GM12878 (cell line): ENCODE data around the gene CSTA. TPM values are rescaled to one million over a fixed set of nuclear protein-coding genes. Genes with fewer than 3 reads are reported as not detected.

Source experiments
- ATAC-seq: fragments of 200-7000 bp; cut with Tn5 transposase; 3 replicates; pipeline ENCODE4 v1.9.1; 2020; ENCODE audit warnings: mild to moderate bottlenecking, moderate library complexity
- BruUV-seq: library from RNA; stranded (reverse); fragments of 400-500 nt; replicated peaks from 2 replicates; lab custom pipeline; 2021; lab: Mats Ljungman, UMichigan
- CTCF ChIA-PET: fragments of 300-600 bp; sonication (Branson Sonifier 250); formaldehyde crosslinking; extraction: SDS; loops from one replicate; lab custom pipeline; 2021; ENCODE audit warnings: inconsistent platforms; lab: Yijun Ruan, JAX
- POLR2A ChIA-PET: fragments of 350-600 bp; formaldehyde crosslinking; extraction: SDS; loops from one replicate; lab custom pipeline; 2021; ENCODE audit warnings: inconsistent platforms; lab: Charles Lee
- RAD21 ChIA-PET: fragments of 300-600 bp; sonication (Branson Sonifier 250); formaldehyde crosslinking; loops from one replicate; lab custom pipeline; 2023; ENCODE audit warnings: antibody characterized with exemption; ENCODE audit not compliant: unreplicated experiment; lab: Charles Lee
- SMC1A ChIA-PET: fragments of 300-600 bp; sonication (Branson Sonifier 250); formaldehyde crosslinking; loops from one replicate; lab custom pipeline; 2023; ENCODE audit not compliant: unreplicated experiment, uncharacterized antibody; lab: Charles Lee
- DNase-seq: peaks from one replicate; pipeline ENCODE4 v3.0.0-alpha.2; 2011; ENCODE audit warnings: low read depth, low spot score
- FAIRE-seq: peaks from 3 replicates; lab custom pipeline; 2011; peaks lifted over from hg19 to GRCh38; lab: Jason Lieb, UNC
- H2AFZ ChIP-seq: 2 replicates; pipeline ENCODE4 v1.6.0; 2011; ENCODE audit warnings: low read depth, low read length, control low read depth; ENCODE audit not compliant: control insufficient read depth
- H3K27ac ChIP-seq: 2 replicates; pipeline ENCODE4 v1.5.1; 2011; ENCODE audit warnings: control low read depth; ENCODE audit not compliant: control insufficient read depth, insufficient read depth
- H3K27me3 ChIP-seq, 2 experiments: replicated peaks in 1 of 2; 2 replicates each; pipeline versions ENCODE4 v1.6.0 to v1.6.1; 2011; ENCODE audit warnings: low read length in 1 of 2; ENCODE audit not compliant: control insufficient read depth in 2 of 2, insufficient read depth in 2 of 2
- H3K36me3 ChIP-seq, 2 experiments: 2 replicates each; pipeline ENCODE4 v1.5.1; 2011; ENCODE audit warnings: low read length in 1 of 2; ENCODE audit not compliant: control insufficient read depth in 2 of 2, insufficient read depth in 2 of 2
- H3K4me1 ChIP-seq: 2 replicates; pipeline ENCODE4 v1.6.1; 2011; ENCODE audit warnings: mild to moderate bottlenecking, low read length, moderate library complexity, mixed read lengths; ENCODE audit not compliant: control insufficient read depth, insufficient read depth
- H3K4me2 ChIP-seq: 2 replicates; pipeline ENCODE4 v1.6.0; 2011; ENCODE audit warnings: control low read depth; ENCODE audit not compliant: control insufficient read depth, insufficient read depth
- H3K4me3 ChIP-seq: fragments of 200-600 bp; sonication (generic); 2 replicates; pipeline ENCODE4 v1.5.1; 2016
- H3K79me2 ChIP-seq: 2 replicates; pipeline ENCODE4 v1.6.0; 2011; ENCODE audit warnings: low read length; ENCODE audit not compliant: control insufficient read depth, insufficient read depth
- H3K9ac ChIP-seq: 2 replicates; pipeline ENCODE4 v1.8.0; 2011; ENCODE audit warnings: low read length, control low read depth, mixed read lengths; ENCODE audit not compliant: control insufficient read depth, insufficient read depth
- H3K9me3 ChIP-seq: replicated peaks from 3 replicates; pipeline ENCODE4 v1.5.1; 2011; ENCODE audit warnings: mild to moderate bottlenecking, low read length; ENCODE audit not compliant: control insufficient read depth, insufficient read depth
- H4K20me1 ChIP-seq: 2 replicates; pipeline ENCODE4 v1.6.0; 2011; ENCODE audit not compliant: control insufficient read depth, insufficient read depth
- BCL3 ChIP-seq: IDR thresholded peaks from 2 replicates; pipeline ENCODE4 v1.6.1; 2011; ENCODE audit warnings: borderline replicate concordance, low read depth, mild to moderate bottlenecking, moderate library complexity, low read length; ENCODE audit not compliant: insufficient read depth, poor library complexity, severe bottlenecking
- DPF2 ChIP-seq: fragments of 450-650 bp; IDR thresholded peaks from 2 replicates; pipeline ENCODE4 v1.6.1; 2017; ENCODE audit warnings: mild to moderate bottlenecking
- GABPA ChIP-seq: IDR thresholded peaks from 2 replicates; pipeline ENCODE4 v1.6.1; 2014; ENCODE audit warnings: antibody characterized with exemption, low read depth, mild to moderate bottlenecking, inconsistent platforms
- HDGF ChIP-seq: fragments of 450-650 bp; IDR thresholded peaks from 2 replicates; pipeline ENCODE4 v1.6.1; 2016; ENCODE audit warnings: antibody characterized with exemption
- IKZF2 ChIP-seq, 2 experiments: fragments of 450-650 bp; IDR thresholded peaks; 2 replicates each; pipeline ENCODE4 v1.6.1; 2017; ENCODE audit warnings: mild to moderate bottlenecking in 2 of 2, moderate library complexity in 2 of 2
- IRF4 ChIP-seq: IDR thresholded peaks from 2 replicates; pipeline ENCODE4 v1.6.1; 2011; ENCODE audit warnings: low read depth, low read length
- MTA3 ChIP-seq: IDR thresholded peaks from 2 replicates; pipeline ENCODE4 v1.6.1; 2012; ENCODE audit warnings: low read length, inconsistent platforms, borderline replicate concordance
- NR2F1 ChIP-seq: fragments of 450-650 bp; conservative IDR thresholded peaks from 2 replicates; pipeline ENCODE4 v1.6.1; 2017; ENCODE audit warnings: mild to moderate bottlenecking
- SKIL ChIP-seq: fragments of 450-650 bp; IDR thresholded peaks from 2 replicates; pipeline ENCODE4 v1.6.1; 2017; ENCODE audit warnings: mild to moderate bottlenecking, low read depth, inconsistent platforms; ENCODE audit not compliant: poor library complexity, severe bottlenecking
- STAT3 ChIP-seq: IDR thresholded peaks from 2 replicates; pipeline ENCODE4 v1.6.1; 2011; ENCODE audit warnings: low read depth, low read length, improper control_type of control experiment
- USF2 ChIP-seq: IDR thresholded peaks from 2 replicates; pipeline ENCODE4 v1.6.1; 2011; ENCODE audit warnings: low read depth, low read length, improper control_type of control experiment, borderline replicate concordance
- ZNF592 ChIP-seq: fragments of 450-650 bp; IDR thresholded peaks from 2 replicates; pipeline ENCODE4 v1.6.1; 2017; ENCODE audit warnings: mild to moderate bottlenecking, moderate library complexity
- WGBS: methylation state at CpG from one replicate; pipeline ENCODE4 v1.1.6; 2016; ENCODE audit warnings: low lambda C conversion rate; ENCODE audit not compliant: insufficient replicate concordance, insufficient coverage; ENCODE audit errors: missing lambda C conversion rate; 5-methylcytosine and 5-hydroxymethylcytosine counted together
- in situ Hi-C: fragments of 300-500 bp; cut with MboI; formaldehyde crosslinking; loops from 9 replicates; pipeline ENCODE4 v1.14.3; 2018; ENCODE audit warnings: mixed read lengths
- intact Hi-C: fragments of 100-400 bp; cut with micrococcal nuclease; formaldehyde crosslinking; loops from one replicate; pipeline ENCODE4 v1.14.2; 2022; ENCODE audit not compliant: unreplicated experiment
- polyA plus RNA-seq, 11 experiments: library from polyadenylated mRNA; depleted of rRNA in 4 of 11; unstranded in 6 of 11; stranded (reverse) in 5 of 11; fragments of >200 nt; fragmentation: Nextera tagmentation in 4 of 11; fragmentation: Illumina TruSeq in 1 of 11; extraction: Ambion mirVana in 4 of 11; extraction: Trizol in 1 of 11; gene quantifications; 1 replicate in 1 of 11; 2 replicates in 10 of 11; pipeline versions ENCODE4 v1.2.1 to v1.2.3, GENCODE V29; 2011 to 2016; ENCODE audit warnings: inconsistent platforms in 2 of 11, missing spikeins in 2 of 11, low read depth in 1 of 11
- total RNA-seq, 4 experiments: library from RNA; depleted of rRNA in 3 of 4; stranded (reverse); fragments of >200 nt in 3 of 4; fragmentation: Illumina TruSeq in 1 of 4; extraction: Trizol in 1 of 4; gene quantifications; 2 replicates each; pipeline versions ENCODE4 v1.2.1 to v1.2.3, GENCODE V29; 2013 to 2021

Gene CSTA
- total and polyA plus RNA-seq, 10 of the 15 experiments (the other 5 are each of a cell fraction or from before 2014, with no cell fraction given), result 1.8 to 6.7 (median 3.4) TPM

- H3K27ac ChIP-seq, result no peak overlapping the region
- ChIA-PET SMC1A (interaction anchor here (0.6 to 6.0 kb wide), 6 partner anchors 11 to 313 kb away, joined by 3 to 50 read pairs (median 24); partner anchors contain the start of genes FAM162A and MIX23), POLR2A (interaction anchor here (0.9 to 3.2 kb wide), 7 partner anchors 11 to 263 kb away, joined by 3 to 28 read pairs (median 3); partner anchors contain the start of genes FAM162A, MIX23 and WDR5B), CTCF (interaction anchor here (0.6 to 4.5 kb wide), 6 partner anchors 9 to 264 kb away, joined by 3 to 27 read pairs (median 6); partner anchors contain the start of genes FAM162A and MIX23), RAD21 (interaction anchor here (2.2 to 3.8 kb wide), 3 partner anchors 17 to 266 kb away, joined by 12 to 19 read pairs (median 16); partner anchors contain the start of genes FAM162A and MIX23)
- no peaks in the 10 kb centered on the region for H3K27me3 ChIP-seq
- in situ Hi-C loops, result no loop called here
- no peaks in the 10 kb centered on the region for H4K20me1 ChIP-seq
- ATAC-seq (no peak), DNase-seq (no peak), FAIRE-seq (no peak)
- H2AFZ ChIP-seq, result no peak overlapping the region
- H3K4me3 ChIP-seq, result no peak overlapping the region
- BruUV-seq, result no TSS peak
- no peak overlapping the region for H3K9ac ChIP-seq
- 97% methylated on average over 5 of the region's 5 CpGs for whole genome bisulfite sequencing
- no peaks in the 10 kb centered on the region for H3K79me2 ChIP-seq
- intact Hi-C loops, result no loop called here
- H3K4me1 ChIP-seq, result no peaks in the 10 kb centered on the region
- no peaks in the 10 kb centered on the region for H3K9me3 ChIP-seq
- H3K36me3 ChIP-seq, result peaks cover 4 to 22% of the 10 kb centered on the region in 2 experiments
- H3K4me2 ChIP-seq, result no peak overlapping the region
- TF ChIP-seq IRF4 (no peak), ZNF592 (no peak), USF2 (no peak), HDGF (no peak), SKIL (no peak), NR2F1 (no peak), STAT3 (no peak), GABPA (no peak), IKZF2 (IDR thresholded peaks at IDR 0.05) (no peak), BCL3 (no peak), MTA3 (no peak), DPF2 (no peak)
Observed at GRCh38 chr3:122366379-122366749, 41.3 kb downstream of the CSTA start.
